CD4-positive, alpha-beta T cell treated with Interleukin-15 for 4 hours (primary cell): ENCODE measurements around the gene MAGEA9.
"Not testable (repeated sequence)": the region's sequence is repeated elsewhere in the genome, so short reads cannot be mapped to it uniquely, and the experiment has no call there.

Experiments
- DNase-seq: peaks from one replicate; pipeline ENCODE4 v3.0.0-alpha.2; 2020; ENCODE audit warnings: low spot score

MAGEA9 gene

GRCh38 chrX:149807747-149808458 lies 26.2 kb downstream of the MAGEA9 start:
- DNase-seq, result no peak

- no peak for DNase-seq
These were observed 36.9 kb downstream of the MAGEA9 start for GRCh38 chrX:149818652-149819051.

- DNase-seq, result no peak
These were observed 37.6 kb downstream of the MAGEA9 start for GRCh38 chrX:149819371-149819770.

GRCh38 chrX:149825424-149825823 lies 43.7 kb downstream of the MAGEA9 start:
- peak; percentile 33 for DNase-seq

GRCh38 chrX:149827254-149827653 lies 45.5 kb downstream of the MAGEA9 start:
- no peak for DNase-seq

- DNase-seq, result peak; percentile 50
These were observed 48.0 kb downstream of the MAGEA9 start for GRCh38 chrX:149829751-149830191.

GRCh38 chrX:149830192-149830873 lies 48.6 kb downstream of the MAGEA9 start:
- peak; percentile 43 for DNase-seq

GRCh38 chrX:149831473-149831872 lies 49.7 kb downstream of the MAGEA9 start:
- DNase-seq, result no peak

- DNase-seq, result not testable (repeated sequence)
These were observed 55.0 kb downstream of the MAGEA9 start for GRCh38 chrX:149836728-149837127.

GRCh38 chrX:149837167-149837566 lies 55.4 kb downstream of the MAGEA9 start:
- DNase-seq, result no peak
